Neuronal stem cell (in vitro differentiated cells): Measurements from ENCODE around the gene ARAP3.

Experiments used
- DNase-seq: peaks from one replicate; pipeline ENCODE4 v3.0.0-alpha.2; 2013; ENCODE audit warnings: low spot score
- H2AFZ ChIP-seq: one replicate; pipeline ENCODE4 v1.6.1; 2013; ENCODE audit warnings: mild to moderate bottlenecking, low read length, inconsistent platforms
- H2AK5ac ChIP-seq: 2 replicates; pipeline ENCODE4 v1.6.1; 2013; ENCODE audit warnings: low read depth, mild to moderate bottlenecking, inconsistent platforms, low read length, moderate library complexity, mixed read lengths
- H2BK120ac ChIP-seq: 2 replicates; pipeline ENCODE4 v1.6.1; 2013; ENCODE audit warnings: low read depth, mild to moderate bottlenecking, inconsistent platforms, low read length, moderate library complexity, mixed read lengths
- H2BK12ac ChIP-seq: one replicate; pipeline ENCODE4 v1.6.1; 2013; ENCODE audit warnings: low read length, inconsistent platforms
- H2BK15ac ChIP-seq: 2 replicates; pipeline ENCODE4 v1.6.1; 2013; ENCODE audit warnings: mild to moderate bottlenecking, low read length, inconsistent platforms, mixed read lengths
- H2BK5ac ChIP-seq: one replicate; pipeline ENCODE4 v1.6.1; 2013; ENCODE audit warnings: inconsistent platforms, mild to moderate bottlenecking, low read length, moderate library complexity
- H3K14ac ChIP-seq: one replicate; pipeline ENCODE4 v1.6.1; 2013; ENCODE audit warnings: low read length, inconsistent platforms
- H3K18ac ChIP-seq: 2 replicates; pipeline ENCODE4 v1.6.1; 2013; ENCODE audit warnings: low read length, inconsistent platforms
- H3K23ac ChIP-seq: 2 replicates; pipeline ENCODE4 v1.6.1; 2013; ENCODE audit warnings: low read depth, mild to moderate bottlenecking, mixed read lengths, low read length, inconsistent platforms; ENCODE audit not compliant: poor library complexity
- H3K27ac ChIP-seq: replicated peaks from 3 replicates; pipeline ENCODE4 v1.5.1; 2013; ENCODE audit warnings: low read length, inconsistent platforms
- H3K27me3 ChIP-seq, 3 experiments: 2 replicates each; pipeline ENCODE4 v1.6.1; 2013; ENCODE audit warnings: low read length in 3 of 3, mild to moderate bottlenecking in 2 of 3, inconsistent platforms in 1 of 3, low read depth in 1 of 3, mixed read lengths in 1 of 3, moderate library complexity in 1 of 3; ENCODE audit not compliant: control insufficient read depth in 3 of 3, insufficient read depth in 3 of 3
- H3K36me3 ChIP-seq, 2 donors: replicated peaks in 1 of 2; 2 replicates each; pipeline ENCODE4 v1.6.1; 2013; ENCODE audit warnings: low read length in 2 of 2; ENCODE audit not compliant: control insufficient read depth in 2 of 2, insufficient read depth in 2 of 2
- H3K4ac ChIP-seq: 2 replicates; pipeline ENCODE4 v1.6.1; 2013; ENCODE audit warnings: inconsistent platforms, mild to moderate bottlenecking, low read length, moderate library complexity
- H3K4me1 ChIP-seq, 2 donors: 1 replicate in 1 of 2; 2 replicates in 1 of 2; pipeline ENCODE4 v1.6.1; 2013; ENCODE audit warnings: low read length in 2 of 2, low read depth in 1 of 2; ENCODE audit not compliant: control insufficient read depth in 2 of 2, insufficient read depth in 1 of 2
- H3K4me2 ChIP-seq: one replicate; pipeline ENCODE4 v1.6.1; 2013; ENCODE audit warnings: mild to moderate bottlenecking, low read length, inconsistent platforms; ENCODE audit not compliant: insufficient read depth, poor library complexity, severe bottlenecking
- H3K4me3 ChIP-seq, 2 donors: 2 replicates each; pipeline ENCODE4 v1.5.1; 2013; ENCODE audit warnings: low read length in 2 of 2, mild to moderate bottlenecking in 2 of 2, inconsistent platforms in 1 of 2, moderate library complexity in 1 of 2
- H3K79me1 ChIP-seq: one replicate; pipeline ENCODE4 v1.6.1; 2013; ENCODE audit warnings: low read depth, mild to moderate bottlenecking, inconsistent platforms, low read length, moderate library complexity
- H3K9ac ChIP-seq: one replicate; pipeline ENCODE4 v1.6.1; 2013; ENCODE audit warnings: mild to moderate bottlenecking, low read depth, low read length, inconsistent platforms; ENCODE audit not compliant: poor library complexity
- H3K9me3 ChIP-seq, 2 donors: replicated peaks in 1 of 2; 2 replicates each; pipeline versions ENCODE3 to v1.6.1; 2013; ENCODE audit warnings: low read length in 2 of 2, mild to moderate bottlenecking in 2 of 2, inconsistent platforms in 1 of 2, low read depth in 1 of 2, mixed read lengths in 1 of 2, moderate library complexity in 1 of 2; ENCODE audit not compliant: control insufficient read depth in 2 of 2, insufficient read depth in 1 of 2
- H4K8ac ChIP-seq: one replicate; pipeline ENCODE4 v1.6.1; 2013; ENCODE audit warnings: low read depth, mild to moderate bottlenecking, inconsistent platforms, low read length, moderate library complexity
- H4K91ac ChIP-seq: one replicate; pipeline ENCODE4 v1.6.1; 2013; ENCODE audit warnings: low read length, low read depth, mild to moderate bottlenecking, inconsistent platforms; ENCODE audit not compliant: poor library complexity
- WGBS, 2 donors: extraction: QIAGEN DNeasy Blood & Tissue Kit; methylation state at CpG; one replicate each; pipeline ENCODE4 v1.1.7; 2013; ENCODE audit warnings: missing lambda C conversion rate in 2 of 2, mixed read lengths in 1 of 2; ENCODE audit not compliant: insufficient read length in 2 of 2, insufficient replicate concordance in 1 of 2; ENCODE audit errors: extremely low coverage in 2 of 2; 5-methylcytosine and 5-hydroxymethylcytosine counted together

Gene ARAP3

DNA sequence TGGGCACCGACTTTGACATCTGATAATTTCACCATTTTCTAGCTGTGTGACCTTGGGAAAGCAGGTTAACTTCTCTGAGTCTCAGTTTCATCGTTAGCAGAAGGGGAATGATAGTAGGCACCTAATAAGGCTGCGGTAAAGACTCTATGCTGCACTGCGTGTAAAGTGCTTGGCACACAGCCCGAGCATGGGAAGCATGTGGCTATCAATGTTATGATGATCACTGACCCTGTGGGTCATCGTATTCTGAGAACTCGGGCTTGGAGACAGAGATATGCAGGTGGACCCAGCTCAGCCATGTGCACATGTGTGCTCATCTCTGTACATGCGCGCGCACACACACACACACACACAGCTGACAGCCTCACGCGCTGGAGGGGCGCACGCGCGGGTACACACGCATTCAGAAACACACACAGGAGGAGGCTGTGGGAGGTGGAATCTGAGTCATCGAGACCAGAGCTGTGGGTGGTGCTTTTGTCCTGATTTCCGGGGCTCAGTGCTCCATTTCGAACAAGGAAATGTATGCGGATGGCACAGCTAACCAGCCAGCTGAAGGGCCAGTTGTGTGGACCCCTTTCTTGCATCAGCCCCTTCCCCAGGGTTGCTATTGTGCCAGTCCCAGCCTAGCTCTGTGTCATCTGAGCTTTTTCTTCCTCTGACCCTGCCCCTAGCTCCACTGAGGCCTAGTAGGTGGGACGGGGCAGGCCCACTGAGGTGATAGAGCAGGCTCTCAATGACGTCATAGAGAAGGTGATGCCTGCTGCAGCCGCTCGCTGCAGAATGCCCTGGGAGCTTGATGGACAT lies 11.1 kb upstream of the ARAP3 start:
- no peak overlapping the region for H3K18ac ChIP-seq
- H2BK15ac ChIP-seq = no peak overlapping the region
- no peak overlapping the region for H2BK12ac ChIP-seq
- no peak overlapping the region for H3K4me3 ChIP-seq
- no peak overlapping the region for H3K4ac ChIP-seq
- no peak for DNase-seq
- no peak overlapping the region for H2BK5ac ChIP-seq
- H3K27me3 ChIP-seq = peaks cover 0 to 41% (median 0%) of the 10 kb centered on the region in 3 experiments
- WGBS, 2 donors = no CpG with 5 or more reads among the region's 25 CpGs
- H2AK5ac ChIP-seq = no peak overlapping the region
- no peak overlapping the region for H3K23ac ChIP-seq
- no peak overlapping the region for H4K8ac ChIP-seq
- no peak overlapping the region for H3K14ac ChIP-seq
- peaks cover 11 to 17% of the 10 kb centered on the region in 2 donors for H3K4me1 ChIP-seq
- no peak overlapping the region for H3K4me2 ChIP-seq
- H4K91ac ChIP-seq = no peak overlapping the region
- no peak overlapping the region for H3K9ac ChIP-seq
- no peaks in the 10 kb centered on the region for H3K9me3 ChIP-seq
- peak overlapping the region; percentile 50 for H2AFZ ChIP-seq
- H3K36me3 ChIP-seq = no peaks in the 10 kb centered on the region
- H3K27ac ChIP-seq = no peak overlapping the region
- no peaks in the 10 kb centered on the region for H3K79me1 ChIP-seq
- H2BK120ac ChIP-seq = no peak overlapping the region

DNA sequence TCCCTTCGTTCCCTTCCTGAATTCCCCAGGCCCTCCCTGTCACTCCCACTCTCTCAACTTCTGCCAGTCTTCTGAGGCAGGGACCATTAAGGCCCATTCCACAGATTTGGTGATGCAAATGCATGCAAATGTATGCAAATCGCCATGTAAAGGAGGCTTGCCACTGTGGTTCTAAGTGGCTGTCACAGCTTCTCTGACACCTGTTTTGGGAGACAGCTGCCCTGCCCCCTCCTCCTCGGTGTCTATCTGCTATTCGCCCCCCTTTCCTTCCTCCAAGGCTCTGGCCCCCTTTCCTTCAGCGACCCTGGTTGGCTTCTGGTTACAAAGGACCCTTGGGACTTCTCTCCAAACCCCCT lies 10.5 kb upstream of the ARAP3 start:
- Histone ChIP-seq H3K4me3 (peak overlapping the region; percentile 41 to 66), H3K27me3 (peaks cover 0 to 35% (median 0%) of the 10 kb centered on the region in 3 experiments)
- WGBS, 2 donors = no CpG with 5 or more reads among the region's 5 CpGs

DNA sequence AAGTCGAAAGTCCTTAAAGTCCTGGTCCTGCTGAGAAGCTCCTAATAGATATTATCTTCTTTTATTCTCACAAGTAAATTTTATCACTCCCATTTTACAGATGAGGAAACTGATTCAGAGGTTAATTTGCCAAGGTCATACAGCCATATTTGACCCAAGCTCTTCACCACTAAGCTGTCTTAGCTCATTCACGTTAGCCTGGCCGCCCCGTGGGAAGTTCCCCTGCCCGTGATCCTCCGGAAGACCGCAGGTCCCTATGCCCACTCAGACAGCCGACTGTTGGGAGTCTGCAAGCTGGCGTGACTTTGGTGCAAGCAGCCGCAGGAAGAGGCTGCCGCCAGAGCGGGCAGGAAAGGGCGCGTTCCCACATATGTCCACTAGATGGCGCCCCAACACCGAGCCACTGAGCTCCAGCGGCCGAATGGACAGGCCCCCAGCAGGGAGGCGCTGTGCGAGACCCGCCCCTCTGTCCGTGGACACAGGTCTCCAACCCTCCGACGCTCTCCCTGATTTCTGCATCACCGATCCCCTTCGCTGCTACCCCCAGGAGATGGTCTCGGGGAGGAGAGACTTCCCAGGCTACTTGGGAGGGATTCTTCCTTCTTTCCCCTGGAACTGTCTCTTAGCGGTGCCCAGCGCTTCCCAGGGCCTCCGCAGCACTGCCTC lies 10.0 kb upstream of the ARAP3 start:
- Histone ChIP-seq H3K27me3 (peaks cover 0 to 30% (median 0%) of the 10 kb centered on the region in 3 experiments), H3K4me1 (peaks cover 21 to 24% of the 10 kb centered on the region in 2 donors), H2AK5ac (no peak overlapping the region), H3K23ac (no peak overlapping the region), H3K4ac (no peak overlapping the region), H3K9me3 (no peaks in the 10 kb centered on the region), H2BK12ac (no peak overlapping the region), H4K8ac (no peak overlapping the region), H3K27ac (no peak overlapping the region), H3K4me2 (peak overlapping the region; percentile 82), H2BK15ac (no peak overlapping the region), H2BK5ac (no peak overlapping the region), H4K91ac (no peak overlapping the region), H3K4me3 (peak overlapping the region; percentile 41 to 66), H2BK120ac (no peak overlapping the region), H3K18ac (no peak overlapping the region), H3K14ac (no peak overlapping the region), H3K36me3 (no peaks in the 10 kb centered on the region), H3K9ac (no peak overlapping the region), H3K79me1 (no peaks in the 10 kb centered on the region), H2AFZ (peak overlapping the region; percentile 84)
- WGBS, 2 donors = no CpG with 5 or more reads among the region's 30 CpGs
- peak; percentile 85 for DNase-seq

More for the DNA sequence above, 10.5 kb upstream of the ARAP3 start:
- Histone ChIP-seq H2BK12ac (no peak overlapping the region), H3K23ac (no peak overlapping the region), H3K79me1 (no peaks in the 10 kb centered on the region), H2AFZ (peak overlapping the region; percentile 84), H4K91ac (no peak overlapping the region), H3K9me3 (no peaks in the 10 kb centered on the region), H2BK120ac (no peak overlapping the region), H2BK5ac (no peak overlapping the region), H3K14ac (no peak overlapping the region), H3K9ac (no peak overlapping the region), H4K8ac (no peak overlapping the region), H3K18ac (no peak overlapping the region), H3K4me2 (peak overlapping the region; percentile 82), H3K36me3 (no peaks in the 10 kb centered on the region), H2BK15ac (no peak overlapping the region), H3K4me1 (peaks cover 16 to 21% of the 10 kb centered on the region in 2 donors), H3K27ac (no peak overlapping the region), H2AK5ac (no peak overlapping the region), H3K4ac (no peak overlapping the region)
- no peak for DNase-seq

DNA sequence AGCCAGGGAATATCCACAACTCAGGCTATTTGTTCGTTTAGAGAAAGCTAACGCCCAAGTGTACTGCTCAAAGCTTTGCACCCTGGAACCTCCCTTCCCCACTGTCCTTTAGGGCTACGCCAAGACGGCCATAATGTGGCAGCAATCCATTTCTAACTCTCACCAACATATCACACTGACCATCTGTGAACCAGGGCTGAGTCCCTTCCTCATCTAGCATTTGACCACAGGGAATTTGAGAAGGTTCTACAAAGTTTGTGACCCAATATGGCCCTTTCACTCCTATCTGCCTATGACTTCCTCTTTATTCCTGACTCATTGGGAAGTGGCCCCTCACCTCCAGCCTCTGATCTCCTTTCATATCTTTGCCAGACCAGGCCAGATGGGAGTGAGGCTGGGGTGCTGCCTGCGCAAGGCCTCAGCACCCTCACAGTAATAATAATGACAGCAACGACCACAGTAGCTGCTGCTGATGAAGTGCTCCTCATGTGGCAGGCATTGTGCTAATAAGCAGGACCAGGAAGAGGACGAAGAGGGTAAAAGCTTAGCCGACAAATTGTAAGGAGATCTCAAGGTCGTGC lies 9.3 kb upstream of the ARAP3 start:
- no peaks in the 10 kb centered on the region for H3K36me3 ChIP-seq
- no peak overlapping the region for H3K4me3 ChIP-seq
- peaks cover 0 to 23% (median 0%) of the 10 kb centered on the region in 3 experiments for H3K27me3 ChIP-seq
- H3K9me3 ChIP-seq = no peaks in the 10 kb centered on the region
- no peak overlapping the region for H3K4ac ChIP-seq
- H3K27ac ChIP-seq = no peak overlapping the region
- peaks cover 22 to 29% of the 10 kb centered on the region in 2 donors for H3K4me1 ChIP-seq
- H3K14ac ChIP-seq = no peak overlapping the region
- H3K23ac ChIP-seq = no peak overlapping the region
- no peak overlapping the region for H4K8ac ChIP-seq
- no peak for DNase-seq
- no peak overlapping the region for H3K9ac ChIP-seq
- whole genome bisulfite sequencing, 2 donors = no CpG with 5 or more reads among the region's 9 CpGs
- H4K91ac ChIP-seq = no peak overlapping the region
- H2BK15ac ChIP-seq = no peak overlapping the region
- no peak overlapping the region for H2BK5ac ChIP-seq
- H2BK12ac ChIP-seq = no peak overlapping the region
- no peak overlapping the region for H3K18ac ChIP-seq
- no peak overlapping the region for H3K4me2 ChIP-seq
- H3K79me1 ChIP-seq = no peaks in the 10 kb centered on the region
- H2AFZ ChIP-seq = no peak overlapping the region
- no peak overlapping the region for H2BK120ac ChIP-seq
- H2AK5ac ChIP-seq = no peak overlapping the region
